Spinal cord (tissue), 10 donors: Measurements from ENCODE around the gene KCNG4. TPM values are rescaled to one million over a fixed set of nuclear protein-coding genes. Genes with fewer than 3 reads are reported as not detected.

Source experiments
- DNase-seq, 6 donors: peaks; one replicate each; pipeline versions ENCODE4 v3.0.0 to v3.0.0-alpha.2; 2013 to 2015; ENCODE audit warnings: low spot score in 6 of 6, low read depth in 4 of 6
- H3K27ac ChIP-seq: one replicate; pipeline ENCODE4 v1.5.1; 2013; ENCODE audit warnings: low read depth, low read length, control low read depth
- H3K27me3 ChIP-seq: one replicate; pipeline ENCODE4 v1.6.1; 2013; ENCODE audit warnings: low read length; ENCODE audit not compliant: control insufficient read depth, insufficient read depth
- H3K36me3 ChIP-seq: one replicate; pipeline ENCODE4 v1.6.1; 2013; ENCODE audit warnings: low read length; ENCODE audit not compliant: control insufficient read depth, insufficient read depth
- H3K4me1 ChIP-seq: one replicate; pipeline ENCODE4 v1.6.1; 2013; ENCODE audit warnings: low read length; ENCODE audit not compliant: control insufficient read depth, insufficient read depth
- H3K4me3 ChIP-seq: one replicate; pipeline ENCODE4 v1.5.1; 2013; ENCODE audit warnings: low read depth, low read length, control low read depth
- H3K9me3 ChIP-seq: one replicate; pipeline ENCODE4 v1.6.1; 2013; ENCODE audit warnings: low read length; ENCODE audit not compliant: control insufficient read depth, insufficient read depth
- WGBS: methylation state at CpG from one replicate; pipeline ENCODE4 v1.1.5; 2013; ENCODE audit warnings: missing lambda C conversion rate; ENCODE audit not compliant: insufficient coverage; 5-methylcytosine and 5-hydroxymethylcytosine counted together
- polyA plus RNA-seq, 2 donors: library from polyadenylated mRNA; unstranded; fragments of 120-200 nt; gene quantifications; one replicate each; pipeline ENCODE4 v1.2.1, GENCODE V29; 2013; ENCODE audit not compliant: insufficient read length in 2 of 2
- total RNA-seq, 2 donors: library from RNA; depleted of rRNA in 1 of 2; stranded (reverse); fragments of 120-200 nt in 1 of 2; fragments of >200 nt in 1 of 2; gene quantifications; one replicate each; pipeline versions ENCODE4 v1.2.3 to v1.2.4, GENCODE V29; 2013 to 2014
- donor health status: healthy.

Gene KCNG4
- total and polyA plus RNA-seq, 4 donors = 0.06 to 0.44 (median 0.31) TPM

- Histone ChIP-seq H3K27me3 (peaks cover under 1% of the 10 kb centered on the region), H3K36me3 (no peaks in the 10 kb centered on the region), H3K27ac (no peak overlapping the region), H3K4me3 (no peak overlapping the region), H3K9me3 (no peaks in the 10 kb centered on the region), H3K4me1 (peaks cover 25% of the 10 kb centered on the region)
- no peak for DNase-seq
- 81% methylated on average over 12 of the region's 12 CpGs for WGBS
Measured at GRCh38 chr16:84278333-84278732, 38.5 kb upstream of the KCNG4 start.

GRCh38 chr16:84277244-84277823 is 37.5 kb upstream of the KCNG4 start:
- Histone ChIP-seq H3K27ac (no peak overlapping the region), H3K27me3 (no peaks in the 10 kb centered on the region), H3K36me3 (no peaks in the 10 kb centered on the region), H3K4me3 (no peak overlapping the region), H3K4me1 (peaks cover 24% of the 10 kb centered on the region), H3K9me3 (no peaks in the 10 kb centered on the region)
- DNase-seq = peak in 2 of 6 donors; percentile 76 to 81
- 84% methylated on average over 4 of the region's 10 CpGs for WGBS

- no peak overlapping the region for H3K27ac ChIP-seq
- WGBS = 82% methylated on average over 4 of the region's 6 CpGs
- DNase-seq = no peak
Measured at GRCh38 chr16:84275585-84276151, 35.9 kb upstream of the KCNG4 start.

GRCh38 chr16:84274515-84274914 is 34.7 kb upstream of the KCNG4 start:
- WGBS = 96% methylated on average over 9 of the region's 9 CpGs
- DNase-seq = no peak

More at GRCh38 chr16:84275585-84276151, 35.9 kb upstream of the KCNG4 start:
- peaks cover 24% of the 10 kb centered on the region for H3K4me1 ChIP-seq
- H3K27me3 ChIP-seq = no peaks in the 10 kb centered on the region
- H3K36me3 ChIP-seq = no peaks in the 10 kb centered on the region
- H3K4me3 ChIP-seq = no peak overlapping the region
- H3K9me3 ChIP-seq = no peaks in the 10 kb centered on the region

GRCh38 chr16:84272740-84273320 is 33.0 kb upstream of the KCNG4 start:
- H3K27me3 ChIP-seq = no peaks in the 10 kb centered on the region
- H3K4me3 ChIP-seq = no peak overlapping the region
- DNase-seq = no peak
- no peak overlapping the region for H3K27ac ChIP-seq
- WGBS = 0% methylated on average over 1 of the region's 1 CpG
- H3K4me1 ChIP-seq = peaks cover 8% of the 10 kb centered on the region
- H3K9me3 ChIP-seq = no peaks in the 10 kb centered on the region
- no peaks in the 10 kb centered on the region for H3K36me3 ChIP-seq

More at GRCh38 chr16:84274515-84274914, 34.7 kb upstream of the KCNG4 start:
- H3K4me3 ChIP-seq = no peak overlapping the region
- no peaks in the 10 kb centered on the region for H3K36me3 ChIP-seq
- H3K4me1 ChIP-seq = peaks cover 17% of the 10 kb centered on the region
- H3K9me3 ChIP-seq = no peaks in the 10 kb centered on the region
- H3K27me3 ChIP-seq = no peaks in the 10 kb centered on the region
- H3K27ac ChIP-seq = no peak overlapping the region

- H3K36me3 ChIP-seq = no peaks in the 10 kb centered on the region
- WGBS = 76% methylated on average over 4 of the region's 4 CpGs
- no peak overlapping the region for H3K4me3 ChIP-seq
- no peak for DNase-seq
- no peaks in the 10 kb centered on the region for H3K27me3 ChIP-seq
- H3K27ac ChIP-seq = no peak overlapping the region
- peaks cover 4% of the 10 kb centered on the region for H3K4me1 ChIP-seq
- H3K9me3 ChIP-seq = no peaks in the 10 kb centered on the region
Measured at GRCh38 chr16:84271866-84272265, 32.1 kb upstream of the KCNG4 start.

- H3K4me1 ChIP-seq = peaks cover 7% of the 10 kb centered on the region
- no peak for DNase-seq
- no peak overlapping the region for H3K4me3 ChIP-seq
- no peak overlapping the region for H3K27ac ChIP-seq
- H3K27me3 ChIP-seq = no peaks in the 10 kb centered on the region
- no peaks in the 10 kb centered on the region for H3K36me3 ChIP-seq
- no peaks in the 10 kb centered on the region for H3K9me3 ChIP-seq
- 83% methylated on average over 1 of the region's 1 CpG for WGBS
Measured at GRCh38 chr16:84271037-84271436, 31.2 kb upstream of the KCNG4 start.

- H3K4me1 ChIP-seq = peaks cover 7% of the 10 kb centered on the region
- no peaks in the 10 kb centered on the region for H3K36me3 ChIP-seq
- no peak overlapping the region for H3K27ac ChIP-seq
- 91% methylated on average over 10 of the region's 10 CpGs for WGBS
- no peaks in the 10 kb centered on the region for H3K9me3 ChIP-seq
- H3K27me3 ChIP-seq = no peaks in the 10 kb centered on the region
- no peak for DNase-seq
- H3K4me3 ChIP-seq = no peak overlapping the region
Measured at GRCh38 chr16:84270531-84270930, 30.7 kb upstream of the KCNG4 start.

GRCh38 chr16:84270071-84270470 is 30.3 kb upstream of the KCNG4 start:
- H3K4me1 ChIP-seq = peaks cover 7% of the 10 kb centered on the region
- H3K36me3 ChIP-seq = no peaks in the 10 kb centered on the region
- no peaks in the 10 kb centered on the region for H3K27me3 ChIP-seq
- no peak for DNase-seq
- 89% methylated on average over 9 of the region's 9 CpGs for WGBS
- no peaks in the 10 kb centered on the region for H3K9me3 ChIP-seq
- no peak overlapping the region for H3K4me3 ChIP-seq
- no peak overlapping the region for H3K27ac ChIP-seq
